Stimulated activated memory B cell treated with anti-CD40 and anti-IgM and Interleukin-4, amounts not matched to agents 10 μg/mL and 1 μg/mL and 100 μg/mL, for 72 hours (primary cell): ENCODE results near the gene G6PC2.
"Not testable (repeated sequence)": the region's sequence is repeated elsewhere in the genome, so short reads cannot be mapped to it uniquely, and the experiment has no call there.

ENCODE experiments used
- ATAC-seq: fragments of 150-1000 bp; cut with Tn5 transposase; 2 replicates; pipeline ENCODE4 v1.10.0; 2021
- H3K27ac Mint-ChIP-seq: one replicate; pipeline ENCODE4 v1.8.0; 2022; ENCODE audit warnings: mild to moderate bottlenecking, mixed read lengths
- H3K27me3 Mint-ChIP-seq: one replicate; pipeline ENCODE4 v1.8.0; 2022; ENCODE audit warnings: mixed read lengths
- H3K36me3 Mint-ChIP-seq: one replicate; pipeline ENCODE4 v1.8.0; 2022; ENCODE audit warnings: mixed read lengths
- H3K4me1 Mint-ChIP-seq: one replicate; pipeline ENCODE4 v1.8.0; 2022; ENCODE audit warnings: mixed read lengths
- H3K4me3 Mint-ChIP-seq: one replicate; pipeline ENCODE4 v1.8.0; 2022; ENCODE audit warnings: mild to moderate bottlenecking, moderate library complexity, mixed read lengths
- H3K9me3 Mint-ChIP-seq: one replicate; pipeline ENCODE4 v1.8.0; 2022; ENCODE audit warnings: mixed read lengths

The G6PC2 gene

GRCh38 chr2:168901003-168901402 is at the start of gene G6PC2:
G6PC2 (plus strand) TSS chr2:168901291; CDS start chr2:168901332, 41 bp downstream.
- no peaks in the 10 kb centered on the region for H3K4me1 Mint-ChIP-seq
- peaks cover 8% of the 10 kb centered on the region for H3K27me3 Mint-ChIP-seq
- no peak for ATAC-seq
- H3K9me3 Mint-ChIP-seq, result no peaks in the 10 kb centered on the region
- no peak within 1 kb of the TSS for H3K27ac Mint-ChIP-seq
- H3K4me3 Mint-ChIP-seq, result no peak within 1 kb of the TSS
- H3K36me3 Mint-ChIP-seq, result no peaks in the 10 kb centered on the region

GRCh38 chr2:168851674-168852320 is 49.3 kb upstream of the G6PC2 start:
- Mint-ChIP-seq H3K4me1 (no peaks in the 10 kb centered on the region), H3K4me3 (no peak overlapping the region), H3K36me3 (no peaks in the 10 kb centered on the region), H3K9me3 (no peaks in the 10 kb centered on the region), H3K27me3 (no peaks in the 10 kb centered on the region), H3K27ac (no peak overlapping the region)
- no peak for ATAC-seq

GRCh38 chr2:168852481-168852880 is 48.6 kb upstream of the G6PC2 start:
- Mint-ChIP-seq H3K4me3 (no peak overlapping the region), H3K4me1 (no peaks in the 10 kb centered on the region), H3K27me3 (no peaks in the 10 kb centered on the region), H3K36me3 (no peaks in the 10 kb centered on the region), H3K27ac (no peak overlapping the region), H3K9me3 (no peaks in the 10 kb centered on the region)
- no peak for ATAC-seq

GRCh38 chr2:168853471-168853870 is 47.6 kb upstream of the G6PC2 start:
- Mint-ChIP-seq H3K4me3 (no peak overlapping the region), H3K9me3 (no peaks in the 10 kb centered on the region), H3K36me3 (no peaks in the 10 kb centered on the region), H3K27ac (no peak overlapping the region), H3K4me1 (no peaks in the 10 kb centered on the region), H3K27me3 (no peaks in the 10 kb centered on the region)
- no peak for ATAC-seq

GRCh38 chr2:168854651-168855050 is 46.4 kb upstream of the G6PC2 start:
- Mint-ChIP-seq H3K36me3 (no peaks in the 10 kb centered on the region), H3K27ac (no peak overlapping the region), H3K9me3 (no peaks in the 10 kb centered on the region), H3K4me3 (no peak overlapping the region), H3K27me3 (no peaks in the 10 kb centered on the region), H3K4me1 (no peaks in the 10 kb centered on the region)
- ATAC-seq, result no peak

- H3K9me3 Mint-ChIP-seq, result no peaks in the 10 kb centered on the region
- no peaks in the 10 kb centered on the region for H3K4me1 Mint-ChIP-seq
- no peak overlapping the region for H3K4me3 Mint-ChIP-seq
- no peak overlapping the region for H3K27ac Mint-ChIP-seq
- no peaks in the 10 kb centered on the region for H3K27me3 Mint-ChIP-seq
- no peaks in the 10 kb centered on the region for H3K36me3 Mint-ChIP-seq
- no peak for ATAC-seq
Measured at GRCh38 chr2:168855601-168856000, 45.5 kb upstream of the G6PC2 start.

GRCh38 chr2:168858146-168858545 is 42.9 kb upstream of the G6PC2 start:
- Mint-ChIP-seq H3K36me3 (no peaks in the 10 kb centered on the region), H3K9me3 (no peaks in the 10 kb centered on the region), H3K27me3 (no peaks in the 10 kb centered on the region), H3K4me1 (no peaks in the 10 kb centered on the region), H3K27ac (no peak overlapping the region), H3K4me3 (no peak overlapping the region)
- ATAC-seq, result no peak

- H3K4me1 Mint-ChIP-seq, H3K36me3 Mint-ChIP-seq, H3K4me3 Mint-ChIP-seq, H3K27ac Mint-ChIP-seq, H3K9me3 Mint-ChIP-seq, H3K27me3 Mint-ChIP-seq, ATAC-seq: not testable (repeated sequence)
Measured at GRCh38 chr2:168867164-168867563, 33.9 kb upstream of the G6PC2 start.

- not testable (repeated sequence) for H3K9me3 Mint-ChIP-seq, H3K4me1 Mint-ChIP-seq, H3K4me3 Mint-ChIP-seq, ATAC-seq, H3K36me3 Mint-ChIP-seq, H3K27ac Mint-ChIP-seq, H3K27me3 Mint-ChIP-seq
Measured at GRCh38 chr2:168870369-168870768, 30.7 kb upstream of the G6PC2 start.

- not testable (repeated sequence) for H3K27ac Mint-ChIP-seq, H3K4me1 Mint-ChIP-seq, H3K27me3 Mint-ChIP-seq, ATAC-seq, H3K4me3 Mint-ChIP-seq, H3K36me3 Mint-ChIP-seq, H3K9me3 Mint-ChIP-seq
Measured at GRCh38 chr2:168870824-168871223, 30.3 kb upstream of the G6PC2 start.

GRCh38 chr2:168874368-168875054 is 26.6 kb upstream of the G6PC2 start:
- ATAC-seq, result no peak
- H3K27me3 Mint-ChIP-seq, result no peaks in the 10 kb centered on the region
- no peaks in the 10 kb centered on the region for H3K36me3 Mint-ChIP-seq
- H3K4me1 Mint-ChIP-seq, result no peaks in the 10 kb centered on the region
- no peaks in the 10 kb centered on the region for H3K9me3 Mint-ChIP-seq
- H3K27ac Mint-ChIP-seq, result no peak overlapping the region
- no peak overlapping the region for H3K4me3 Mint-ChIP-seq

GRCh38 chr2:168882163-168882562 is 18.9 kb upstream of the G6PC2 start:
- H3K4me1 Mint-ChIP-seq, H3K9me3 Mint-ChIP-seq, H3K27me3 Mint-ChIP-seq, H3K4me3 Mint-ChIP-seq, H3K27ac Mint-ChIP-seq, H3K36me3 Mint-ChIP-seq, ATAC-seq: not testable (repeated sequence)

- H3K9me3 Mint-ChIP-seq, result no peaks in the 10 kb centered on the region
- H3K4me3 Mint-ChIP-seq, result no peak overlapping the region
- H3K27me3 Mint-ChIP-seq, result no peaks in the 10 kb centered on the region
- H3K27ac Mint-ChIP-seq, result no peak overlapping the region
- H3K4me1 Mint-ChIP-seq, result peaks cover 3% of the 10 kb centered on the region
- peak; percentile 32 for ATAC-seq
- no peaks in the 10 kb centered on the region for H3K36me3 Mint-ChIP-seq
Measured at GRCh38 chr2:168884975-168885374, 16.1 kb upstream of the G6PC2 start.

- no peaks in the 10 kb centered on the region for H3K36me3 Mint-ChIP-seq
- peaks cover 9% of the 10 kb centered on the region for H3K4me1 Mint-ChIP-seq
- ATAC-seq, result no peak
- no peaks in the 10 kb centered on the region for H3K9me3 Mint-ChIP-seq
- H3K27me3 Mint-ChIP-seq, result no peaks in the 10 kb centered on the region
- peak overlapping the region; percentile 48 for H3K27ac Mint-ChIP-seq
- H3K4me3 Mint-ChIP-seq, result peak overlapping the region; percentile 85
Measured at GRCh38 chr2:168889635-168890005, 11.5 kb upstream of the G6PC2 start.

- H3K27me3 Mint-ChIP-seq, result no peaks in the 10 kb centered on the region
- peak within 1 kb of the TSS; percentile 85 for H3K4me3 Mint-ChIP-seq
- peak; percentile 95 for ATAC-seq
- peaks cover 9% of the 10 kb centered on the region for H3K4me1 Mint-ChIP-seq
- H3K36me3 Mint-ChIP-seq, result no peaks in the 10 kb centered on the region
- H3K27ac Mint-ChIP-seq, result peak within 1 kb of the TSS; percentile 48
- no peaks in the 10 kb centered on the region for H3K9me3 Mint-ChIP-seq
Measured at GRCh38 chr2:168890006-168890782, 10.9 kb upstream of the G6PC2 start, which contains the start of gene SPC25. SPC25 (minus strand) TSS chr2:168890430; CDS start chr2:168889519, 911 bp downstream.

- peaks cover 9% of the 10 kb centered on the region for H3K4me1 Mint-ChIP-seq
- no peaks in the 10 kb centered on the region for H3K9me3 Mint-ChIP-seq
- H3K27ac Mint-ChIP-seq, result no peak overlapping the region
- ATAC-seq, result no peak
- H3K27me3 Mint-ChIP-seq, result no peaks in the 10 kb centered on the region
- H3K4me3 Mint-ChIP-seq, result no peak overlapping the region
- no peaks in the 10 kb centered on the region for H3K36me3 Mint-ChIP-seq
Measured at GRCh38 chr2:168892327-168892726, 8.8 kb upstream of the G6PC2 start.
